ENCODE data around the gene SLC4A9. TPM values are rescaled to one million over a fixed set of nuclear protein-coding genes. Genes with fewer than 3 reads are reported as not detected.
"Not testable (repeated sequence)": the region's sequence is repeated elsewhere in the genome, so short reads cannot be mapped to it uniquely, and the experiment has no call there.

SLC4A9 gene
- total RNA-seq, 2 donors from 2014 or later = not detected

DNA sequence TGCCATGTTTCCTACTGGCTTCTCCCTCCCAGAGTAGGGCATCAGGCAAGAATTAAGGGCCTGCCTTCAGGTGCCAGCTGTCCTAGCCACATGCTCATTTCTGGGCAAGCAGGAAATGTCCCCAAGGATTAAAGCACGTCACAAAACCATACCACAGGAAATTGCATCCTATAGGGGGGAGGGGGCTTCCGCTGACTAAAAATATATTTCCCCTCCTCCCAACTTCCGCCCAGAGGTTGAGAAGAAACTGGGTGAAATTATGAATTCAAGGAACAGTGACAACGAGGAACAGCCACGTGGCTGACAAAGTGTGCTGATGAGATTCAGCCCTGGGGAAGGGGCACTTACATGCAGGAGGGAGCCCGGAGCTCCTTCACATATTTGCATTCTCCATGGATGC lies 17.7 kb upstream of the SLC4A9 start:
- Mint-ChIP-seq H3K4me3 (peak overlapping the region; percentile 22), H3K36me3 (ENCODE audit: low read depth) (peaks cover 2% of the 10 kb centered on the region), H3K27me3 (no peaks in the 10 kb centered on the region), H3K4me1 (peaks cover 23% of the 10 kb centered on the region), H3K27ac (peak overlapping the region; percentile 24)
- DNase-seq (no peak), ATAC-seq (no peak)
- no peaks in the 10 kb centered on the region for H3K9me3 ChIP-seq (ENCODE audit: control insufficient read depth, low read length, poor library complexity, severe bottlenecking)

DNA sequence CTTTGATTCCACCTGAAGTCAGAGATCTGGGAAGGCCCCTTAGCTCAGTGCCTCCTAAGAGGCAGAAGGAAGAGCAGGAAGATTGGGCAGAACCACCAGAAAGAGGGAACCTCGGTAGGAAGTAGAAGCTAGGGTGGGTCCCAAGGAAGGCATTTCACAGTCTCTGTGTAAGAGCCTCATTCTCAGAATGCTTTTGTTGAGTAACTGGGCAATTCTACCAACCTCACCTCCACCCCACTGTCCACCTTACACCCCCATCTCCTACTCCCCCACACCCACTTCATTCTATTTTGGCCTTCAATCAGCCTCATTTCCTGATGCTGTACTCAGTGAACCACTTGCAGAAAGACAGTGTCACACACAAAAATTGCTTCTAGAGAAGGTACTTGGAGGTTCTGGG lies 17.1 kb upstream of the SLC4A9 start:
- H3K27ac Mint-ChIP-seq = peak overlapping the region; percentile 24
- peaks cover 23% of the 10 kb centered on the region for H3K4me1 Mint-ChIP-seq
- no peak for DNase-seq
- peak overlapping the region; percentile 22 for H3K4me3 Mint-ChIP-seq
- H3K27me3 Mint-ChIP-seq = no peaks in the 10 kb centered on the region
- H3K36me3 Mint-ChIP-seq (ENCODE audit: low read depth) = peaks cover 2% of the 10 kb centered on the region
- H3K9me3 ChIP-seq (ENCODE audit: control insufficient read depth, low read length, poor library complexity, severe bottlenecking) = no peaks in the 10 kb centered on the region
- ATAC-seq = no peak

DNA sequence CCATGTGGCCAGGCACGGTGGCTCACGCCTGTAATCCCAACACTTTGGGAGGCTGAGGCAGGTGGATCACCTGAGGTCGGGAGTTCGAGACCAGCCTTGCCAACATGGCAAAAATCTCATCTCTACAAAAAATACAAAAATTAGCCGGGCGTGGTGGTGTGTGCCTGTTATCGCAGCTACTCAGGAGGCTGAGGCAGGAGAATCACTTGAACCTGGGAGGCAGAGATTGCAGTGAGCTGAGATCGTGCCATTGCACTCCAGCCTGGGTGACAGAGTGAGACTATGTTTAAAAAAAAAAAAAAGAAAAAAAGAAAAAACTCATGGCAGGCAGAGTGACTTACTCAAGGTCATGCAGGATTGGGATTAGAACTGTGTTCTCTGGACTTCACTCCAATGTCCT lies 16.1 kb upstream of the SLC4A9 start:
- not testable (repeated sequence) for H3K27me3 Mint-ChIP-seq; H3K36me3 Mint-ChIP-seq (ENCODE audit: low read depth)
- peaks cover 25% of the 10 kb centered on the region for H3K4me1 Mint-ChIP-seq

DNA sequence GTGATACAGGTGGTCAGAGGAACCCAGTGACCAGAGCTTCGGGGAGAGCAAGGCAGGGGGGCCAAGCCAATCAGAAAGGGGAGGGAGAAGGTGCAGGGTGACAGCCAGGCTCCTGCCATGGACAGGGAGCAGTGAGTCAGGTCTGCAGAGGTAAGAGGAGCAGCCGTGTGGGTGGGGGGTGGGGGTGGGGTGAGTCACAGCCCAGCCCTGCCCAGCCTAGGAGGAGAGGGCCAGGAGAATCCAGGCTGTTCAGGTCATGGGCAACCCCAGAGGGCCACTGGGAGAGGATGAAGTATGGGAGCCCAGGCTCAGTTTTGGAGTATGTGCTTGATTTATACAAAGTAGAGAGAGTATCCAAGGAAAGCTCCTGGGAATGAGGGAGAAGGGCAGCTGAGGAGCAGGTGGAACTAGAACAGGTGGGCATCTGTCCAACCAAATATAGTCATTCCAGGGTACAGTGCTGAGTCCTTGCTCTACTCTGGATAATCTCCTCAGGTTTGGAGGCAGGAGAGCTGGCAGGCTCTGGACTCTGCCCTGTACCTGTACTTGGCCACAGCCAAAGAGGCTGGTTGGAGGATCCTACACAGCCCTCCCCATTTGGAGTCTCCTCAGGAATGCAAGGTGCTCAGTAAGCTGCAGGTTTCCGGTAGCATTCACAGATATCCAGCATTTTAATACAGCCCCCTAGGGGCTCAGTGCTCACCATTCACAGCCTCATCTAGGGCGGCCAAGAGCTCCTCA lies 15.1 kb upstream of the SLC4A9 start:
- H3K9me3 ChIP-seq (ENCODE audit: control insufficient read depth, low read length, poor library complexity, severe bottlenecking) = no peaks in the 10 kb centered on the region
- Mint-ChIP-seq H3K27me3 (no peaks in the 10 kb centered on the region), H3K4me3 (peak overlapping the region; percentile 19), H3K27ac (peak overlapping the region; percentile 45), H3K36me3 (ENCODE audit: low read depth) (peaks cover 2% of the 10 kb centered on the region), H3K4me1 (peaks cover 25% of the 10 kb centered on the region)
- ATAC-seq (no peak), DNase-seq (no peak)

More for the DNA sequence above, 16.1 kb upstream of the SLC4A9 start:
- not testable (repeated sequence) for DNase-seq; H3K9me3 ChIP-seq (ENCODE audit: control insufficient read depth, low read length, poor library complexity, severe bottlenecking); ATAC-seq
- peak overlapping the region; percentile 45 for H3K27ac Mint-ChIP-seq
- H3K4me3 Mint-ChIP-seq = peak overlapping the region; percentile 9

DNA sequence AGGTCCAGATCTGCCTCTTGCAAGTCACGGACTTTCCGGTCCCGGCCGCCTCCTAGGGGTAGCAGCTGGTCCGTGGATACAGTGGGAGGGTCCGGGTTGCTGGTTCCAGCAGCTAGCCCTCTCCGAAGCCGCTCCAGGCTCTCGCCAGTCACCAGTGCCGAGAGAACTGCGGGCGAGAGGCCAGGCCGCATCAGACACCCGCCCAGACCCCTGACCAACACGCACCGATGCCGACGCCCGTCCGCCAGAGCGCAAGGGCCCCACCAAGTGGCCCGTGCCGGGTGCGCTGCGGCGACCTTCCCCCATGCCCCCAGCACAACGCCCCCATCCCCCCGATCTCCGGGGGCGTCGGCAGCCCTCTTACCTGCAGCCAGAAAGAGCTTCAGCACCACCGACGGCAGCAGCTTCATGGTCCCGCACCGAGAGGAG lies 14.1 kb upstream of the SLC4A9 start:
- no peak for ATAC-seq
- Mint-ChIP-seq H3K27me3 (no peaks in the 10 kb centered on the region), H3K36me3 (ENCODE audit: low read depth) (peaks cover 2% of the 10 kb centered on the region), H3K4me3 (peak overlapping the region; percentile 89), H3K4me1 (peaks cover 25% of the 10 kb centered on the region), H3K27ac (peak overlapping the region; percentile 14)
- no peaks in the 10 kb centered on the region for H3K9me3 ChIP-seq (ENCODE audit: control insufficient read depth, low read length, poor library complexity, severe bottlenecking)
- no peak for DNase-seq

DNA sequence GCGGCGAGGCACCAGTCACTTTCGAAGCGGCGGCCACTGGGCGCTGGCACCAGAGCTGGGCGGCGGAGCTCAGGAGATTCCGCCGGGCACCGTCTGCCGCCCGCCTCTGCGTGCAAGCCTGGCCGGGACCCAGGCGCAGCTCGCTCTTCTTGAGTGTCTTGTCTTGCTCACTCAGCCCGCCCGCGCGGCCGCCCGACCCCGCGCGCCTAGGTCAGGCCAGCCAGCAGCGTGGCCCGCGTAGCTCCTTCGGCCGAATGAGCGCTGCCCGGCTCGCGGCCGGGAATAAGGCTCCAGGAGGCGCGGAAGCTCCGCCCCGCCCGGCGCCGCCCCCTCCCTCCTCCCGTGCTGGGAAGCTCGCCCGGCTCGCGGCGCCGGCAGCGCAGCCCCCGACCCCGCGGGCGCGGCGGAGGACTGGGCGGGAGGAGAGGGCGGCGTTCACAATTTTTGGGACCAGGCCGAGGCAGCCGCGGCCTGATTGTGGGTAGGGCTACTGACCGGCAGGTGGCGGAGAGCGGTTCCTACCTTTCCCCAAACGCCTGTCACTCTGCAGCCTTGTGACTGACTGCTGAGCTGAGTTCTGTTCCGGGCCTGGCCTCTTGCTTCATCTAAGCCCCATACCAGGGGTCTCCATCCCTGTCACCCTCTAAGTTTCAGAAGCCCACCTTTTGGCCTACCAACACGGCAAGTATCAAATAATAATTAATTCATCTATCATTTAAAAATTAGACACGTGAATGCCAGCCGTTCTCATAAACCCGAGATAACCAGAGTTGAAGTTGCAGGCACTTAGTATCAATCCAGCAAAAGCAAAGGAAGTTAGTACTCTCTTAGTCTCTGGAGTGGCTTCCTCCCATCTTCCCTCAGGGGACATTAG lies 13.4 kb upstream of the SLC4A9 start, which contains the start of gene HBEGF:
Gene HBEGF, minus strand, starts transcription at position 256 of the 874 bp plus-strand sequence. CDS start 275 bp downstream, outside the sequence.
- H3K4me3 Mint-ChIP-seq = peak within 1 kb of the TSS; percentile 89
- DNase-seq = peak; percentile 13 to 57 (median 56)
- H3K27ac Mint-ChIP-seq = peak within 1 kb of the TSS; percentile 14
- peak; percentile 74 for ATAC-seq
- no peaks in the 10 kb centered on the region for H3K9me3 ChIP-seq (ENCODE audit: control insufficient read depth, low read length, poor library complexity, severe bottlenecking)
- peaks cover 28% of the 10 kb centered on the region for H3K4me1 Mint-ChIP-seq
- H3K27me3 Mint-ChIP-seq = no peaks in the 10 kb centered on the region
- peaks cover 2% of the 10 kb centered on the region for H3K36me3 Mint-ChIP-seq (ENCODE audit: low read depth)

DNA sequence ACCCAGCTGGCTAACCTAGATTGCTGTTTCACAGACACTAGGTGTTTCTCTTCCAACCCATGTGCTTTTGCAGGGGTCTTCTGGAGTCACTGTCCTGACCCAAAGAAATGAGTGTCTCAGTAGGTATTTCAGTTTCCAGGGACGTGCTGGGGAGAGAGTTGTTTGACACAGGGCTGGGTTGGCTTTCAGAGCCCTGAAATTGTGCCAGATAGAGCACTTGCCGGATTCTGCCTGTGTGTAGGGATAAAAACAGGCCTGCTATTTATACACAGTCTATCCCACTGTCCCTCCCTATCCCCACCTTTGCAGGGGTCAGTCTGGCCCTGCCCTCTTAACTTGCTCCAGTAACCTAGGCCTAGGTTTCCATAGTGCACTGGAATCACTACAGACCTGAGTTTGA lies 12.6 kb upstream of the SLC4A9 start:
- Mint-ChIP-seq H3K27ac (peak overlapping the region; percentile 14), H3K4me3 (peak overlapping the region; percentile 52), H3K27me3 (no peaks in the 10 kb centered on the region), H3K36me3 (ENCODE audit: low read depth) (peaks cover 2% of the 10 kb centered on the region), H3K4me1 (peaks cover 25% of the 10 kb centered on the region)
- ATAC-seq (no peak), DNase-seq (no peak)
- H3K9me3 ChIP-seq (ENCODE audit: control insufficient read depth, low read length, poor library complexity, severe bottlenecking) = no peaks in the 10 kb centered on the region

DNA sequence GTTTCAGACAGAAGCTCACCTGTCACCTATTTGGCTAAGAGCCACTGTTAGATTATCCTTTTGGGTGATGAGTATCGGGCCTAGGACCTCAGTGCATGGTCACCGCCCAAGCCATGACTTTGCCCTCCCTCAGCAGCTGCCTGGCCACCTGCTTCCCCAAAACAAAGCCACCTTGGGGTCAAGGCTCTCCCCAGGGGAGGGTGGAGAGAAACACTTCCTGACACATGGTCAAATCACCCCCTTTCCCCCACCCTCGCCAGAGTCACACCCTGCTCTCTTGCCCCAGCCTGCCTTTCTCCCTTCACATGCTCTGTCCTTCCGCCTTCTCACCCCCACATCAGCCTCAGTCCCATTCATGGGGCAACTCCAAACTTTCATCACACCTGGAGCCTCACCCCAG lies 11.9 kb upstream of the SLC4A9 start:
- ATAC-seq (no peak), DNase-seq (no peak)
- Mint-ChIP-seq H3K4me1 (peaks cover 17% of the 10 kb centered on the region), H3K36me3 (ENCODE audit: low read depth) (peaks cover 2% of the 10 kb centered on the region), H3K27me3 (no peaks in the 10 kb centered on the region), H3K27ac (no peak overlapping the region), H3K4me3 (no peak overlapping the region)
- no peaks in the 10 kb centered on the region for H3K9me3 ChIP-seq (ENCODE audit: control insufficient read depth, low read length, poor library complexity, severe bottlenecking)

DNA sequence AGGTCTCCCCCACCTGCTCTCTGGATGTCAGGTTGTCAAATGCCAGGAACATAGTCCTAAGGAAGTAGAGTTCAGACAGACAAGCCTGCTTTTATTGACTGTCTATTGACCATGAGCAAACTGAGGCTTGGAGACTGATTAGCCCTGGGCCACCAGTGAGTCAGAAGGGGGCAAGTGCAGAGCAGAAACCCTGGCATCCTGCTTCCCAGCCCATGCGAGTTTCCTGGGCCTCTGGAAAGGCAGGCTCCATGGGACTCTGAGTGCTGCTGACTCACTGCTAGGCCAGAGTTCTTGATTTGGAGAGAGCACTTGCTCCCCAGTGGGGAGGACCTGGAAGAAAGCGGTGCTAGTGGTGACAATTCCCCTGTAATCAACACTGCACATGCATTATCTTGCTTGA lies 10.8 kb upstream of the SLC4A9 start:
- Mint-ChIP-seq H3K36me3 (ENCODE audit: low read depth) (peaks cover 2% of the 10 kb centered on the region), H3K27ac (no peak overlapping the region), H3K4me1 (peaks cover 12% of the 10 kb centered on the region), H3K4me3 (no peak overlapping the region), H3K27me3 (no peaks in the 10 kb centered on the region)
- DNase-seq (no peak), ATAC-seq (no peak)
- H3K9me3 ChIP-seq (ENCODE audit: control insufficient read depth, low read length, poor library complexity, severe bottlenecking) = no peaks in the 10 kb centered on the region

DNA sequence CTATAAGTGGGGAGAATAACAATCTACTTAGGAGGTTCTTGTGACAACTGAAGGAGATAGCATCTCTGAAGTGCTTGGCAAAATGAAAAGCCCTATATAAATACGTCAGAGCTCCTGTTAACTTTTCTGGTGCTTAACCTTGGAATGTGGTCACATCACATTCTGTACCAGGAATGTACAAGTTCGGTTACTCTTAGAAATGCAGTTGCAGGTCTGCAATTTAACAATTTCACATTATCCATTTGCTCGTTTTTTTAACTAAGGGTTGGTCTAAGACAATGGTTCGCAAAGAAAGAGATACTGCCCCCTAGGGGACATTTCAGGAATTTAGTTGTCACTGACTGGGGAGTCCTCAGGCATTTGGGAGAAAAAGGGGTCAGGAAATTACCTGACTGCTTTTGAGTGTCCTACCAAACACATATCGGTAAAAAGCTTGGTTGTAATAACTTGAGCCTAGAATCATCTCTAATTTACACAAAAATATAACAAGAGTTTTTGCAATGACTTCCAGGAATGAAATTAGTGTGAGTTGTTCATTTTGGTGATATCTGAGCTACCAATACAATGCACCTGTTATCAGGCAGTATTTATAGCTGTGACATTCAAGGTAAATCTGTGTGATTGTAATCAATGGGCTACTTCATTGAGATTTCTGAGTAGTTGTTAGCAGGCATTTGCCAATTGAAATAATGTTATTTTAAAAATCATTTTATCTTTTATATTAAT lies 8.2 kb upstream of the SLC4A9 start:
- H3K9me3 ChIP-seq (ENCODE audit: control insufficient read depth, low read length, poor library complexity, severe bottlenecking) = no peaks in the 10 kb centered on the region
- peaks cover 7% of the 10 kb centered on the region for H3K4me1 Mint-ChIP-seq
- H3K27ac Mint-ChIP-seq = no peak overlapping the region
- ATAC-seq (peak; percentile 94), DNase-seq (peak in 1 of 3 donors; percentile 57)
- no peak overlapping the region for H3K4me3 Mint-ChIP-seq
- no peaks in the 10 kb centered on the region for H3K36me3 Mint-ChIP-seq (ENCODE audit: low read depth)
- no peaks in the 10 kb centered on the region for H3K27me3 Mint-ChIP-seq

DNA sequence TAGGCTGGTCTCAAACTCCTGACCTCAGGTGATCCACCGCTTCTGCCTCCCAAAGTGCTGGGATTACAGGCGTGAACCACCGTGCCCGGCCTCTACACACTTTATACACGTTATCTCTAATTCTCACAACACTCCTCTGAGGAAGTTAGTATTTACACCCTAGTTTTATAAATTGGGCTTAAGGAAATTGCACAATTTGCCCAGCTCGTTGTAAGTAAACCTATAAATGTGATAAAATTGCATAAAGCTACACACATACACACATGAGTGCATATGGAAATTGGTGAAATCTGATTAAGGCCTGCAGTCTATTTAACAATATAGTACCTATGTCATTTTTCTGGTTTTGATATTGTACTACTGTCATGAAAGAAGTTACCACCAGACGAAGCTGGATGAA lies 4.4 kb upstream of the SLC4A9 start:
- H3K4me3 Mint-ChIP-seq = no peak overlapping the region
- no peak for ATAC-seq
- DNase-seq = no peak

DNA sequence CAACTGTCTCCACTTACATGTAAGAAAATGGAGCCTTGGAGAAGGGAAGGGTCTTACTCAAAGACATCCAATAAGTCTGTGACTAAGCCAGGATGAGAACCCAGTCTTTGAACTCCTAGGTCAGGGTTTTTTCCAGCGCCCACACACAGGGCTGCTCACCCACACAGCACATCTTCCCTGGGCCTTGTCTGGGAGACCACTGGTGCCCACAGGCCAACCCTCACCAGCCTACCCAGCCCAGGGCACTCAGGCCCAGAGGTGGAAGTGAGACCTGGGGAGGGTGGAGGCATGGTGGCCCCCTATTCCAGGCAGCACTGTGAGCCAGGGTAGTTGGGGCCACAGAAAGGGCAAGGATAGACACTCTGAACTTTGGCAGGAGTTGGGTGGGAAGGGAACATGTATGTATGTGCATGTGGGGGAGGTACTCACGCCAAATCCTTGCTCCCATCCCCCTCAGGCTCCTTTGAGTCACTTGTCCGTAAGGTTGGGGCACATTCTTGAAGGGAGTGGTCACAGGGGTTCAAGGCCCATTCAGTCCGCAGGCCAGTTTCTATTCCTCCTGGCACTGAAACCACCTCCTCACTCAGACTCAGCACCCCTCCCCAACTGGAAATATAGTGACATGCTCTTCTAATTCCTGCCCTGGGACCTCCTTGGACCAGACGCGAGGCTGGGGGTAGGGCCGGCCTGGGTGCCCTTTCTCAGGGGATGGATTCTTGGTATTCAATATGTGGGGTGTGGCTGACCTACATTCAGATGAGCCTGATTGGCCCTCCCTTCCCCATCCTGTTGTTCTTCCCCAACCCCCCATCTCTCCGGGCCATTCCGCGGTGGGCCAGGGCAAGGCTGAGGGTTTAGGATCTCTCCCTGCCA lies 2.9 kb upstream of the SLC4A9 start:
- DNase-seq (no peak), ATAC-seq (peak; percentile 61)
- Mint-ChIP-seq H3K4me1 (peaks cover 16% of the 10 kb centered on the region), H3K4me3 (peak overlapping the region; percentile 95), H3K27ac (peak overlapping the region; percentile 97), H3K27me3 (no peaks in the 10 kb centered on the region), H3K36me3 (ENCODE audit: low read depth) (peaks cover 2% of the 10 kb centered on the region)
- H3K9me3 ChIP-seq (ENCODE audit: control insufficient read depth, low read length, poor library complexity, severe bottlenecking) = no peaks in the 10 kb centered on the region

More for the DNA sequence above, 4.4 kb upstream of the SLC4A9 start:
- Mint-ChIP-seq H3K27ac (no peak overlapping the region), H3K27me3 (no peaks in the 10 kb centered on the region), H3K36me3 (ENCODE audit: low read depth) (peaks cover 2% of the 10 kb centered on the region), H3K4me1 (peaks cover 21% of the 10 kb centered on the region)
- no peaks in the 10 kb centered on the region for H3K9me3 ChIP-seq (ENCODE audit: control insufficient read depth, low read length, poor library complexity, severe bottlenecking)
